ENCODE results near the gene RHOBTB3.

The RHOBTB3 gene

DNA sequence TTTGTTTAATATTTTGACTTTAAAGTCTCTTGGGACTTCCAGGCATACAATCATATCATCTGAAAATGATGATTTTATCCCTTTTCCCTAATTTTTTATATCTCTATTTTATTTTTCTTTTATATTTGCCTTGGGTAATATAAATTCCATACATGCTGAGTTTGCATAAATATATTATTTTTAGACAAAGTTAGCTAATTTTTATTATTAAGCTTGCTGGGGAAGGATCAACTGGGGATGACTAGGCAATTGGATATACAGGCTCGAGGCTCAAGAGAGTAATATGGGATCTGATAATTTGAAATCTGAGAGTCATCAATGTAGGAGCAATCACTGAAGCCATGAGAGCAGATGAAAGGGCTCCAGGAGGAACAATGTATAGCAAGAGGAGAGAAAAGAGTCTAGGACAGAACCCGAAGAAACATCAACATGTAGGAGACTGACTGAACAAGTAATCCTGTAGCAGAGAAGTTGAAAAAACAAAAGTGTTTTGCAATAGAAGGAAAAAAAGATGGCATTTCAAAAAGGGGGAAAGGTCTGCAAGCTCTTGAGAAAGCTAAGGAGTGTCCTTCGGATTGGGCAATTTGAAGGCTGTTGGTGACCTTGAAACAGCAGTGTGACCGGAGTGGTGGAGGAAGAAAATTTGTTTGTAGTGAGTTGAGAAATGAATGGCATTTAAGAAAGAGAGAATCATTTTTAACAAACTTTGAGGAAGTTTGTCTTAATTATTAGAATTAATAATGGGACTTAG, 17.0 kb upstream of the RHOBTB3 start:
- DNase-seq, result no peak

DNA sequence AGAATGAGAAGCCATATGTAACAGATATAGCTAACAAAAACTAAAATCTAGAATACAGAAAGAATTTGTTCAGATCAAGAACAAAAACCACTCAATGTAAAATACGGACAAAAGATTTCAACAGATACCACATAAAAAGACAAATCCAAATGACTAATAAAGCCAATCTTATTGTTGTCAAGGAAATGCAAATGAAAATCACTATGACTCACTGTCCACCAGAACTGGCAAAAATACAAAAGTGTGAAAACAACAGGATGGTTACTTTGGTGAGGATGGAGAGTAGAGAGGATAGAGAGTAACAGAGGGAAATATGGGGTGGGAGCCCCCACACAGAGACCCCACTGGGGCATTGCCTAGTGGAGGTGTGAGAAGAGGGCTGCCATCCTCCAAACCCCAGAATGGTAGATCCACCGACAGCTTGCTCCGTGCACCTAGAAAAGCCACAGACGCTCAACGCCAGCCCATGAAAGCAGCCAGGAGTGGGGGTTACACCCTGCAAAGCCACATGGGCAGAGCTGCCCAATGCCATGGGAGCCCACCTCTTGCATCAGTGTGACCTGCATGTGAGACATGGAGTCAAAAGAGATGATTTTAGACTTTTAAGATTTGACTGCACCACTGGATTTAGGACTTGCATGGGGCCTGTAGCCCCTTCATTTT, 15.2 kb upstream of the RHOBTB3 start:
- DNase-seq, result no peak

DNA sequence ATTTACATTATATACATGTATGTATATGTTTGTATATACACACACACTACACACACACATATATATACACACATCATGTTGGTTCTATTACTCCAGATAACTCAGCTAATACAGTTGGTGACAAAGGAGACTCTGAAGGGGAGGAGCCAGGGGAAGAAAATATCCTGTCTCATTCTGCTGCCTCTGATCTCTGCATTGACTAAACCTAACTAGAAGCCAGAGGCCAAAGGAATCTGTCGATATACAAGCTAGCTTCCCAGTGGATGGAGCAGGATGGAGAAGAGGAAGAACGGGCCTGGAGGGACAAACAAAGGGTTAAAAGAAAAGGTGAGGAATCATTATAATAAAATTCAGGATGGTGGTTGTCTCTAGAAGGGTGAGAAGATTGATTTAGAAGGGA, 13.7 kb upstream of the RHOBTB3 start:
- DNase-seq, result no peak

DNA sequence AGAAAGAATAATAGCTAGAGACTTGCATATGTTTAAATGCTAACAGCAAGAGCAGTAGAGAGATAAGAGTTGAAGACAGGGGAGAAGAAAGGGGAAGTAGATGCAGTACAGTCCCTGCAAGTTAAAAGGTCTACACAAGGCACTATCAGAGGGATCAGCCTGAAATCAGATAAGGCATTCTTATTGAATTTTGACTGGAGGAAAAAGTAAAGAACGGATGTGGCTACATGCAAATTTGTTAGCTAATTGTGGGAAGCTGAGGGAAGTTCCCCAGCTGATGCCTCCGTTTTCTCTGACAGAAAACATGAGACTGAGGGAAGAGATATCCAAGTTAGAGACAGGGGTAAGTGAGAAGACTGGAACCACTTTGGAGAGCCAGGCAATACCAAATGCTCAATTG, 12.9 kb upstream of the RHOBTB3 start:
- no peak for DNase-seq

DNA sequence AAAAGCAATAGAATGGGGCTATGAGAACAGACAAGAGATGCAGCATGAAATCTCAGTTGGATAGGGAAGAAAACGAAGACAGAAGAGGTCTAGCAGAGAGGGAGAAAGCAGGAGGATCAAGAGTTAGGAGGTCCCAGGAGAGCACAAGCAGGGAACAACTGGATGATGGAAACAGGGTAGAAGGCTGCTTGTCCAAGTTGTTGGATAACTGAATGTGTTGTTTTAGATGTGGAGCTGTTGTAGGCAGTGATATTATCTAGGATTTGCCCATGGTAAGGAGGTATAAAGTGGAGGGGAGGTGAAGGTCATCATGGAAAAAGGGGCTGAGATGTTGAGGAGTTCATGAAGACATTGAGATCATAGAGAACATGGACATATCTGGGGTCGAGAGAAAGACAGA, 12.4 kb upstream of the RHOBTB3 start:
- no peak for DNase-seq

DNA sequence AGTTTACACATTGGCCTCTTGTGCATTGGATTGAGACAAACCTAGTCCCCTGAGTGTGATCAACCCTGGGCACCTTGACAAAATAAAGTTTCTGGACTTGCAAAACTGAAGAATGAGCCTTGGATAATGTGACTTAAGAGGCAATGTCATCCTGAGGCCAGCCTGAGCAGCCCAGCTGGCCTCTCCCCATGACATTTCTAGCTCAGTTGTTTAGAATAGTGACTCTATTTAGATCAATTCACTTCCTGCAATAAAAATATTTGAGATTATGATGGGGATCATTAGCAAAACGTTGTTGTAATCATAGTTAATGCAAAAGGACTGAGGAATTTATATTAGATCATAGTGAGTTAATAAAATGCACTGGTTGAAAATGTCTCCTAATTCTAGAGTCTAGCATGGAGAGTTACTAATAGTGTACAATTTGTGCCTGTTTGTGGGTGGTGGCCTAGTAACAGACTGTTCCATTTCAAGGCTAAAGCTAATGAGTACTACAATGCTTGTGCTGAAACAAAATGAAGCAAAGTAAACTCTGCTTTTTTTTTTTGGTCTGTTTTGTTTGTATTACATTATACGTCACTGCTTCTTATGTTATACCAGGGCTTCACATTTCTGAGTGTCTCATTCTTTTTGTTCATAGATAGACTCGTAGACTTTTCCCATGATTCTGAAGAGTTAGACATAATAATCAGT, 10.9 kb upstream of the RHOBTB3 start:
- no peak for DNase-seq

DNA sequence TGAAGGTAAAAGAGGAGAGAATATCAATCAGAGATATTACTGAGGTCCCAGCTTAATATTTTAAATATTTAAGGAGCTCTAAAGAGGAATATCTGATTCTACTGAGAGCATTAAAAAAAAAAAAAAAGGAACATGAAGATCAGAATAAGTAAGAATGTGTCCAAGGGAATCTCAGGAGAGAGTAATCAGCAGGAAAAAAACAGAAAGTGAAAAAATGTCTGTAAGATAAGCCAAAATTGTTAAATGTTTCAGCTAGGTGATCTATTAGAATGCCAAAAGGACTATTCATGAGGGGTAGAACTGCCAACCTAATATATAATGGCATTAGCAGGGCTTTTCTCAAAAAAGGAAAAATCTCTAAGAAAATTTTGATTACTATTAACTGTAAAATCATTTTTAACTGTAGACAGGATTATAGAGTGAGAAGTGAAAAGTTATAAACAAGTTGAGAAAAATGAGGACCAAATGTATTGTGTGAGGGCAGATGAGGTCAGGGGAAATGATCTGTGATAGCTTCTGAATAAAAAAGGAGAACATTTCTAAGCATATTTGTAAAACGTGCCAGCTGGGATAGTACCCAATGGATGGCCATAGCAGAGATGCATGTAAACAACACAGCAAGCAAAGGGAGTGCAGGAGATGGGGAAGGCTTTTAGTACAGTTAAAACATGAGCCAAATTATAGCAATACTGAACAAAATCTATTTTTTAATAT, 9.4 kb upstream of the RHOBTB3 start:
- no peak for DNase-seq

DNA sequence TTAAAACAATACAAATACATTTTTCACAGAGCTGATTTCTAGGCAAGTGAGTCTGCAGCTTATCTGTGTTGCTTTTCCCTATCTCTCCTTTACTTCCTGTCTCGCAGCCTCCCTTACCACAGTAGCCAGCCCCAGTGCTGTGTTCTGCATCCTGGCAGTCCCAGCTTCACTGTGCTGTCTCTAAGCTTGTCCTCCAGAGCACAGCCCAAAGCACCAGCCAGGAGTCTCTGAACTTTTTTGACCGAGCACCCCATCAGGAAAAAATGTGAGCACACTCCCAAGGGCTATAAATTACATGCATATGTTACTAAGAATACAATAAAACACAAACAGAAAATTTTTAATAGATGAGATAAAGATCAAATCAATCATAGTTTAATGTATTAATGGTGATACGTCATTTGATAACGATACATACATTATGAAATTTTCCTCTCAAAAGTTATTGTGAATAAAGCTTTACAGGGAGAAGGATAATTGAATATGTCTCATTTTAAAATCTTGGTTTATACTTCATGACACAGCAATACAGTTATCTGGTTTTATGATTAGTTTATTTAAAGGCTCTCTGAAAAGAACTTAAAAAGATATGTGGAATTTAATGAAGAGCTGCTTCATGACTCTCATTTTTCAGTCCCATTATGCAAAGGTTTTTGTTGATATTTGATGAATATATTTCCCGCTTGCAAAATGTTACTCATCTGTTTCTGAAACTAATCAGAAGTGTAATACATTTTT, 7.3 kb upstream of the RHOBTB3 start:
- no peak for DNase-seq

DNA sequence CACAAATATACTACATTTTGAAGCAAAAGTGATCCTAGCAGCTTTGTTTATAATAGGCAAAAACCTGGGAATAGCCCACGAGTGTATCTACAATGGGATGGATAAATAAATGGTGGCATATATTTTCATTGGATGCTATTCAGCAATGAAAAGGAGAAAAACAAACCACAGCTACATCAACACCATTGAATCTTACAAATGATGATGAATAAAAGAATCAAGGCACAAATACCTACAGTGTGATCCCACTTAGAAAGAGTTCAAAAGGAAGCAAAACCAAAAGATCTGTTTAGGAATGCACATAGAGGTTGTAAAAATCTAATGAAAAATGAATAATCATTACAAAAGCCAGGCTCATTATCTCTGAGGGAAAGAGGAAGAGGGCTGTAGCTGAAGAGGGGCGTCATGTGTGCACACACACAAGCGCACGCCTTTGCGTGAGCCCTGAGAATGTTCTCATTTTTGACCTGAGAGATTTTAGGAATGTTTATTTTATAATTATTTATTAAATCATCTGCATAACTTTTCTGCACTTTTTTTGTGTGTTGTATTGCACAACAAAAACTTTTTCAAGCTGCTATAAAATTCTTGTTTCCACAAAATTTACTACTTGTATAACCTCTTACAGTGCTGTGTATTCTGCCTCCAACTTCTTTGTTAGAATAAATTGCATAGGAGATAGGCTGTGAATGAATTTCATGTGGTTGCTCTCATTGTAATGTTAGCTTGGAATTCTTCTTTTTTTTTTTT, 5.9 kb upstream of the RHOBTB3 start:
- DNase-seq, result no peak

DNA sequence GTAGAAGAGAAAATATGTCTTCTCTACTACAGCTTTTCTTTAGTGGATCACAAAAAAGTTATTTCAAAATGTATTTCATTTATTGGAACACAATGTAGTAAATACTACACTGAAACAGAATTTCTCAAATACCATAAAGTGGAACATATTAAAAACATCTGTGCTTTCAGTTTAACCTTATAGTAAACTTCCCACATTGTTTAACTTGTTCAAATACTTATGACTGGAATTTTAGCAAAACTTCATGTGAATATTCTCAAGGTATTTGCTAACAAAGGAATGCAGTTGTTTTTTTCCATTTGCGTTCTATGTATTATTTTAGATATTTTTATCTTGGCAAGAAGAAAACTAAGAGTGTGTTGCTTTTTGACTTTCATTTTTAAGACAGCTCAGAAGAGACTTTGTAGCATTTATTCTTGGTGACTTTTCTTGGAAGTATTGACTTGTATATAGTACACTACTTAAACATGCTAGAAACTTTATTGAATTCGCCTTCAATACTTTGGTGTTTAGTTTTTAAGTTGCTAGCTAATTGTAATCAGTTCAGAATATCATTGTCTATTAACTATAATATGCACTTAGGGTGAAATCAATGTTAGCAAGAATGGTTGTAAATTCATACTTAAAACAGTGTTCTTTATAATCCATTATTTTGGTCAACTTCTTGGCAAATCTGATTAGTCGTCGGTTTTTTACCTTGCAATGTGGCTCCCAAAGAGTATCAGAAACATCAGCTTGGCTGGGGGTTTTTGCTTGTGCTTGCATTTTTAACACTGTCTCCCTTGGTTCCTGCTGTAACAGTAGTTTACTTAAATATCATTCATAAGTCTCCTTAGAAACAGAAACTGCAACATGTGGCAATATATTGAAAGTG, 5.0 kb upstream of the RHOBTB3 start:
- no peak for DNase-seq

DNA sequence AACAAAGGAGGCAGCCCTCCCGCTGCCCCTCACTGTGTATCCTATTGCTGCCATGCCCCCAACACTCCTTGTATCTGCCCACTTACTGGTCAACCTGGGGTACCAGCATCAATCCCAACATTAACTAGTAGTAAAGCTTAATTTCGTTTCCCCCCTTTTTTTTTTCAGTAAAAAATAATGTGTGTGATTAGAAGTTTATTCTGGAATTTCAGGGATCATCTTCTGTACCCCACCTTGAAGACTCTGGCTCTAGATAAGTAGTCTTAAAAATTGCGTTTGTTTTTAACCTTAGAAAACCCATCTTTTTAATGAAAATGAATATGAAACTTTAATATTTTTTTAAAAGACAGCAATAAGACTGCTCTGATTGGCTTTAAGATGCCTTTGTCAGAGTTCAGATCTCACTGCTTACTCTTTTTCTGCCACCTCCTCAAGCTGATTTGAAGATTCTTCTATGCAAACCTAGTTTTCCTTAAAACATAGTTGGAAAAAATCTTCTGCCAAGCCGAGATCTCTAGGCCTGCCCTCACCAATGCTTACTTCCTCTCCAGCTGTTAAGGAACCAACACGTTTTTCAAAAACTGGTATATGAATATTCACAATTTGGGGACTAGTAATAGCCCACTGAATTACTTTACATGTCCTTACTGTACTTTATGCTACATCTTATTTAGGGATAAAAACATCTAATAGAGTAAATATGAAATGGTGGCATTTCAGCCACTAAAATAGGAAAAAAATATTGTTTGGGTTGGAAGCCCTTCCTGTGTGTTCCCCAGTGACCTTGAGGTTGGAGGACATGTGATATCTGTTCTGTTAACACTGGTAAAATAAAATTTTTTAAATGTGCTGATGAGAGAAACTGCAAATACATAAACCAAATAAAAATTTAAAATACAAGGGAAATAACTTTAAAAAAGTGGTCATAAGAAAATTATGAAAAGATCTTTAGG, 4.0 kb upstream of the RHOBTB3 start:
- no peak for DNase-seq

DNA sequence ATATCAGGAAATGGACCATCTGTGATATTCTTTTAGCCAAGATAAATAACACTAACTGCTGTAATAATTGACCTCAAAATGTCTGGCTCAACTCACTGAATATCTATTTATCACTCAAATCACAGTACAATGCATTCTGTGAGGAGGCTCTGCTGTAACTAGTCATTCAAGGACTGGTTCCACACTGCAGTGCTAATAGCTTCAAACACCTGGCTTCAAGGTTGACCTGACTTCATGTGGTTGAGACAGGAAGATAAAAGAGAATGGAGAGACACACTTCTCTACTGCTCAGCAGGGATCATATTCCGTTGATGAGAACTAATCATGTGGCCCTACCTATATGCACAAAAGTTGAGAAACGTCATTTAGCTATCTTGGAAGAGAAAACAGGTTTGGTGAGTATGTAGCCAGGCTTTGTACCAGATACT, 3.4 kb upstream of the RHOBTB3 start:
- DNase-seq, result no peak

DNA sequence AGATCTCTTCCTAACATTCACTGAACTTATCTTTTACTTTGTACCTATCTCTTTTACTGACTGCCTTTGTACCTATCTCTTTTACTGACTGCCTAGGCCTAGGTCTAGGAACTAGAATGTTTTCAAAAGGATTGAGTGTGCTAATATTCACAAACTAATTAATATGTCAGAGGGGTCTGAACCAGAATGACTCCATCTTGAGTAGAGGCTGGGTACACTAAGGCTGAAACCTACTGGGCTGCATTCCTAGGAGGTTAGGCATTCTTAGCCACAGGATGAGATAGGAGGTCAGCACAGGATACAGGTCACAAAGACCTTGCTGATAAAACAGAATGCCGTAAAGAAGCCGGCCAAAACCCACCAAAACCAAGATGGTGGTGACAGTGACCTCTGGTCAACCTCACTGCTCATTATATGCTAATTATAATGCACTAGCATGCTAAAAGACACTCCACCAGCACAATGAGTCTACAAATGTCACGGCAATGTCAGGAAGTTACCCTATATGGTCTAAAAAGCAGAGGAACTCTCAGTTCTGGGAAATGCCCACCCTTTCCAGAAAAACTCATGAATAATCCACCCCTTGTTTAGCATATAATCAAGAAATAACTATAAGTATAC, 2.5 kb upstream of the RHOBTB3 start:
- no peak for DNase-seq

DNA sequence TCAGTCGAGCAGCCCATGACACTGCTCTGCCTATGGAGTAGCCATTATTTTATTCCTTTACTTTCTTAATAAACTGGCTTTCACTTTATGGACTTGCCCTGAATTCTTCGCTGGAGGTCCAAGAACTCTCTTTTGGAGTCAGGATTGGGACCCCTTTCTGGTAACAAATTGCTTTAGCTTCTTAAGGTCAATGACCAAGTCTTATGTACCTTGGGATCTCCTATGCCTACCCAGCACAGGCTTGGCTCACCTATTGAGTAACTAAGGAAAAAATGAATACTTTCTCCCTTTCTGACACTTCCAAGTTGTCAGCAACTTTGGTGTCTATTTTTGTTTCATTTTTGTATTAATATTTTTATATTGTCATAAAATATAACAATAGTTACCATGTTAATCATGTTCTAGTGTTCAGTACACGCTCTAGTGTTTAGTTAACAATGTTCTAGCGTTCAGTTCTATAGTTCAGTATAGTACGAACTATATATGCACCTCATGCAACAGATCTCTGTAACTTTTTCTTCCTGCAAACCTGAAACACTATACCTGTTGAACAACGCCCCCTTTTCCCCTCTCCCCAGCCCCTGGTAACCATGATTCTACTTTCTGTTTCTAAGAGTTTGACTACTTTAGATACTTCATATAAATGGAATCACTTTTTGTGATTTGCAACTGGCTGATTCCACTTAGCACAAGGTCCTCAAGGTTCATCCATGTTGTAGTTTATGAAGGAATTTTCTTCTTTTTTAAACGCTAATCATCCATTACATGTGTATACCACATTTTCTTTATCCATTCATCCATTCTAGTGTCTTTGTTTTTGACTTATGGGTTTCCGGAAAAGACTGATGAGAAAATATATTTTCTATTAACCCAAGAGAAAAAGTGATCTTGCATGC, 1.8 kb upstream of the RHOBTB3 start:
- no peak for DNase-seq

DNA sequence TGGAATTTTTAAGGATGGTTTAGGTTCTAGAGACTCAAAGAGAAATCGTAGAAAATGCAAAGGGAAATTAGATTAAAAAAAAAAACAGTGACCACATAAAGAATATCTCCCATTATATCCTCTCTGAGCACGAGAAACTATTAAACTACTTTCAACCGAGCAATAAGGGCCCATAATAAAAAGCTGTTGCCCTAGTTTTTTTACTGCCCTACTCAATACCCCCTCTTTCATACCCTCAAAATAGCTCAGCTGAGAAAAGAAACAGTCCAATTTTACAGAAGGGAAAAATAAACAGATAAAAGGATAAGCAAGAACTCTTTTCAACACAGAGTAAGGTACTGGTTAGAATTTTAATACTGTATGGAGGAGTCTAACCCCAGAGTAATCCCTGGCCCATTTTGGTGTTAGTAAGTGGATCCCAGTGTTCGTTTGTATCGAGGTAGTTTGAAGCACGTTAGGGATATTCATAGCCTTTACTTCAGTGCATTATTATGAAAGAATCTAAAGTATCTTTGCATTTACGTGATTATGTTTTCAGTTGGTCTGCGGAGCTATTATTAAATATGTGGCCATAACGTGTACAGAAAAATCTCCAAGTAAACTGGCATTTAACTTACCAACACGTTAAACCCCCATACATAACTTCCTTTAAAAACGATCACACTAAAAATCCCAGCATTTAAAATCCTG, 980 bp upstream of the RHOBTB3 start:
- DNase-seq, result no peak

DNA sequence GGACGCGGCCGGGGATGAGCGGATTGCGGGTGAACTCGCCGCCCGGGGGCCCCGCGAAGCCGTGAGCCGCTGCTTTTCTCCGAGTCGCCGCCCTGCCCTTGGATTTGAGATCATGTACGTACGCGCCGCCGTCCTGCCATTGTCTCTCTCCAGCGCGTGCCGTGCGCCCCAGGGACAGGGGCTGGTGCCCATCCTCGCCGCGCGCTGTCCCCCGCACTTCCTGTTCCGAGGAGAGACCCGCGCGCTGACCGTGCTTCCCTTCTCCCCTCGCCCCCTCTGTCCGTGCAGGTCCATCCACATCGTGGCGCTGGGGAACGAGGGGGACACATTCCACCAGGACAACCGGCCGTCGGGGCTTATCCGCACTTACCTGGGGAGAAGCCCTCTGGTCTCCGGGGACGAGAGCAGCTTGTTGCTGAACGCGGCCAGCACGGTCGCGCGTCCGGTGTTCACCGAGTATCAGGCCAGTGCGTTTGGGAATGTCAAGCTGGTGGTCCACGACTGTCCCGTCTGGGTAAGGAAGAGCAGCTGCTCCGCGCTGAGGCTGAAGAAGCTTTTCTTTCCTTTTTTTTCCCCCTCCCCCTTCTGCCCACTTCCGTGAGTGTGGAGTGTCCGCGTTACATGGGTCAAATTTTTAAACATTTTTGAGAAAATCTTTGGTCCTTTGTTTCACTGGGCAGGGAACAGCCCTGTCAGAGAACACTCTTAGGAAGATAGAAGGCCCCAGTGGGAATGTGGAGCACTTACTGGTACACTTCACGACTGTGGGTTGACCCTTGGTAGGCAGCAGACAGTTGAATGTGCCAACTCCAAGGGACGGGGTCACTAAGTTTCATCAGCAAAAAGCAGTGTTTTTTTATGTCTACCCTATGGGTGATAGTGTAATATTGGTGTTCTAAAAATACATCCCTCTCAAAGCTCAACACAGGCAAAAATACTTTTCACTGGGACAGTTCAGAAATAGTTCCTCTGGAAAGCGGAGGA, 727 bp downstream of the RHOBTB3 start:
- DNase-seq, result peak; percentile 21 to 40
